HepG2 (cell line): ENCODE data around the gene EEIG1. TPM values are rescaled to one million over a fixed set of nuclear protein-coding genes. Genes with fewer than 3 reads are reported as not detected.
A peak's percentile ranks its signal among the peaks of the same experiment; 100 is the strongest.

Source experiments
- CBX2 ChIP-seq, 2 experiments: fragments of 200-600 bp in 1 of 2; sonication (generic); formaldehyde crosslinking in 1 of 2; IDR thresholded peaks; 2 replicates each; pipeline versions ENCODE4 v1.7.0 to v1.8.1; 2018 to 2022; ENCODE audit warnings: low read depth in 2 of 2, low read length in 1 of 2, mild to moderate bottlenecking in 1 of 2, missing genetic modification reagents in 1 of 2
- CTCF ChIP-seq: sonication (generic); formaldehyde crosslinking; IDR thresholded peaks from 2 replicates; pipeline ENCODE4 v1.5.0; 2020; ENCODE audit warnings: mild to moderate bottlenecking, missing genetic modification reagents, moderate library complexity
- FOXA3 ChIP-seq: IDR thresholded peaks from 2 replicates; pipeline ENCODE4 v1.6.1; 2016; ENCODE audit warnings: missing genetic modification reagents, missing compliant biosample characterization
- GABPB1 ChIP-seq: IDR thresholded peaks from 2 replicates; pipeline ENCODE4 v1.6.1; 2016; ENCODE audit warnings: mild to moderate bottlenecking, missing genetic modification reagents, moderate library complexity, missing compliant biosample characterization
- GTF2F1 ChIP-seq: fragments of 150-350 bp; IDR thresholded peaks from 2 replicates; pipeline ENCODE4 v1.6.1; 2014; ENCODE audit warnings: low read length
- NR3C1 ChIP-seq: sonication (generic); formaldehyde crosslinking; IDR thresholded peaks from 2 replicates; pipeline ENCODE4 v1.4.0; 2020; ENCODE audit warnings: missing genetic modification reagents
- RCOR2 ChIP-seq: IDR thresholded peaks from 2 replicates; pipeline ENCODE4 v1.6.1; 2016; ENCODE audit warnings: missing biosample characterization, missing genetic modification reagents
- ZHX2 ChIP-seq, 2 experiments: sonication (generic) in 1 of 2; formaldehyde crosslinking in 1 of 2; IDR thresholded peaks; 2 replicates each; pipeline versions ENCODE4 v1.6.1 to v1.9.0; 2014 to 2022; ENCODE audit warnings: antibody characterized with exemption in 1 of 2, borderline replicate concordance in 1 of 2, inconsistent platforms in 1 of 2, low read depth in 1 of 2, missing genetic modification reagents in 1 of 2
- ZNF142 ChIP-seq: sonication (generic); formaldehyde crosslinking; IDR thresholded peaks from 2 replicates; pipeline ENCODE4 v1.4.0; 2020; ENCODE audit warnings: missing genetic modification reagents
- ZNF256 ChIP-seq: sonication (generic); formaldehyde crosslinking; conservative IDR thresholded peaks from 2 replicates; pipeline ENCODE4 v1.4.0; 2020; ENCODE audit warnings: missing genetic modification reagents
- ZNF644 ChIP-seq: IDR thresholded peaks from 2 replicates; pipeline ENCODE4 v1.6.1; 2016; ENCODE audit warnings: low read depth
- polyA plus RNA-seq, 8 experiments: library from polyadenylated mRNA; depleted of rRNA in 3 of 8; stranded (reverse) in 7 of 8; unstranded in 1 of 8; fragments of >200 nt; fragmentation: Illumina TruSeq in 4 of 8; extraction: Trizol in 4 of 8; gene quantifications; 2 replicates each; pipeline versions ENCODE4 v1.2.1 to v1.2.3, GENCODE V29; 2011 to 2016; ENCODE audit warnings: low read depth in 4 of 8, missing spikeins in 1 of 8, mixed read lengths in 1 of 8; ENCODE audit not compliant: insufficient read depth in 1 of 8
- total RNA-seq, 5 experiments: library from RNA; depleted of rRNA; stranded (reverse); fragments of >200 nt; fragmentation: Illumina TruSeq; extraction: Trizol; gene quantifications; 2 replicates each; pipeline ENCODE4 v1.2.3, GENCODE V29; 2016; ENCODE audit warnings: low read depth in 1 of 5
- TF ChIP-seq, protein P1 (sequence below): sonication (generic); formaldehyde crosslinking; IDR thresholded peaks from 2 replicates; pipeline ENCODE4 v1.8.1; 2023; ENCODE audit warnings: mild to moderate bottlenecking, missing genetic modification reagents
- TF ChIP-seq, protein P2 (sequence below): sonication (generic); formaldehyde crosslinking; IDR thresholded peaks from 2 replicates; pipeline ENCODE4 v1.4.0; 2020; ENCODE audit warnings: missing genetic modification reagents

EEIG1 gene
- total and polyA plus RNA-seq, 2 of the 13 experiments (the other 11 are each of a cell fraction or from before 2014, with no cell fraction given) = 16.6 to 25.2 TPM

GRCh38 chr9:127950513-127951289 lies 30.1 kb downstream of the EEIG1 start (continued):
- TF ChIP-seq ZHX2 (IDR thresholded peaks at IDR 0.05; ENCODE audit: low read depth) = peak; percentile 46; the same call in 1 of the 2 replicates
- TF ChIP-seq ZHX2 (CRISPR knock-in tag; IDR thresholded peaks at IDR 0.05; ENCODE audit: borderline replicate concordance) = no peak
- no peak for TF ChIP-seq NR3C1 (CRISPR knock-in tag)
- TF ChIP-seq CBX2 (IDR thresholded peaks at IDR 0.05; ENCODE audit: low read depth, low read length) = no peak
- TF ChIP-seq CBX2 (CRISPR knock-in tag; IDR thresholded peaks at IDR 0.05; ENCODE audit: low read depth) = no peak
- peak; percentile 81 for TF ChIP-seq GABPB1
- TF ChIP-seq ZNF142 (CRISPR knock-in tag) = peak; percentile 73
- TF ChIP-seq ZNF256 (CRISPR knock-in tag) = 0 out of 2 replicates have a peak, but pooled peaks have one; percentile 42
- TF ChIP-seq, protein P1, sequence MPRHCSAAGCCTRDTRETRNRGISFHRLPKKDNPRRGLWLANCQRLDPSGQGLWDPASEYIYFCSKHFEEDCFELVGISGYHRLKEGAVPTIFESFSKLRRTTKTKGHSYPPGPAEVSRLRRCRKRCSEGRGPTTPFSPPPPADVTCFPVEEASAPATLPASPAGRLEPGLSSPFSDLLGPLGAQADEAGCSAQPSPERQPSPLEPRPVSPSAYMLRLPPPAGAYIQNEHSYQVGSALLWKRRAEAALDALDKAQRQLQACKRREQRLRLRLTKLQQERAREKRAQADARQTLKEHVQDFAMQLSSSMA (CRISPR knock-in tag) = no peak
- TF ChIP-seq ZNF644 (CRISPR knock-in tag) = peak; percentile 98
- TF ChIP-seq RCOR2 = peak; percentile 70
- TF ChIP-seq GTF2F1 = no peak
- TF ChIP-seq, protein P2, sequence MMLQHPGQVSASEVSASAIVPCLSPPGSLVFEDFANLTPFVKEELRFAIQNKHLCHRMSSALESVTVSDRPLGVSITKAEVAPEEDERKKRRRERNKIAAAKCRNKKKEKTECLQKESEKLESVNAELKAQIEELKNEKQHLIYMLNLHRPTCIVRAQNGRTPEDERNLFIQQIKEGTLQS (CRISPR knock-in tag) = peak; percentile 39; the same call in 1 of the 2 replicates
- peak; percentile 83; the same call in 1 of the 2 replicates for TF ChIP-seq FOXA3 (CRISPR knock-in tag)
- TF ChIP-seq CTCF (CRISPR knock-in tag) = peak; percentile 22; the same call in 1 of the 2 replicates
